ENCODE measurements around the gene TEP1. TPM values are rescaled to one million over a fixed set of nuclear protein-coding genes. Genes with fewer than 3 reads are reported as not detected.
A peak's percentile ranks its signal among the peaks of the same experiment; 100 is the strongest.

The TEP1 gene
- total and polyA plus RNA-seq, 2 donors = 16.2 to 17.4 TPM

DNA sequence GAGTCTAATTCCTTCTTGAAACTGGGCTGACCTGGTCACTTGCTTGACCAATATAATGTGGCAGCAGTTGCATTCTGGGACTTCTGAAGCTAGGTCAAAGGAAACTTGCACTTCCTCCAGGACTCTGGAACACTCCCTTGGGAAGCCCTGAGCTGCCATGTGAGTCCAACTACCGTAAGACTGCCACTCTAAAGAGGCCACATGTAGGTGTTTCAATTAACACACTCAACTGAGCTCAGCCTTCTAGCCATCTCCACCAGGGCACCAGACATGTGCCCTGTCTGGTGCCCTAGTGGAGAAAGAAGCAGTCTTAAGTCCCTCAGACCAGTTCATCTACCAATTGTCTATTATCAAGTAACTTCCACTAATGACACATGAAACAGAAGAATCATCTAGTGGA is 6.1 kb upstream of the TEP1 start:
- Histone ChIP-seq H3K36me3 (ENCODE audit: insufficient read depth) (no peaks in the 10 kb centered on the region), H3K27ac (ENCODE audit: low read depth) (no peak overlapping the region), H3K4me1 (ENCODE audit: insufficient read depth) (no peaks in the 10 kb centered on the region), H3K4me3 (ENCODE audit: low read depth, low read length) (no peak overlapping the region)
- 69% methylated on average over 1 of the region's 1 CpG for WGBS
- no peak for DNase-seq (ENCODE audit: extremely low spot score)

DNA sequence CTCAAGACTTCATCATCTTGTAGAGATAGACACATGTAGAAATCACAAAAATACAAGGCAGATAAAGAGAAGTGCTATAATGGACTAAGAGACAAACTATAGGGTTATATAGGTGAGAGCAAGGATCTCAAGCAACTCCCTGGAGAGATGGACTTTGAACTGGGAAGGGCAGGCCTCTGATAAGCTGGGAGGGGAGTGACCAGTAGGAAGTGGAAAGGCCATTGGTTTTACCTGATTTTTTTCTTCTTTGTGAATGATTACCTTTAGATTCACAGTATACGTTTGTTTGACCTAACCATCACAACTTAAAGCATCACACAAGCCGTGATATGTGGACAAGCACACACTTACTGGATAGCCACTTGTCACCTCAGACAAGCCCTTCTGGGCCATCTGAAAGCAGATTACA is 5.2 kb upstream of the TEP1 start:
- Histone ChIP-seq H3K4me1 (ENCODE audit: insufficient read depth) (no peaks in the 10 kb centered on the region), H3K27ac (ENCODE audit: low read depth) (no peak overlapping the region), H3K36me3 (ENCODE audit: insufficient read depth) (no peaks in the 10 kb centered on the region), H3K4me3 (ENCODE audit: low read depth, low read length) (no peak overlapping the region)
- WGBS = 92% methylated on average over 2 of the region's 2 CpGs
- no peak for DNase-seq (ENCODE audit: extremely low spot score)

DNA sequence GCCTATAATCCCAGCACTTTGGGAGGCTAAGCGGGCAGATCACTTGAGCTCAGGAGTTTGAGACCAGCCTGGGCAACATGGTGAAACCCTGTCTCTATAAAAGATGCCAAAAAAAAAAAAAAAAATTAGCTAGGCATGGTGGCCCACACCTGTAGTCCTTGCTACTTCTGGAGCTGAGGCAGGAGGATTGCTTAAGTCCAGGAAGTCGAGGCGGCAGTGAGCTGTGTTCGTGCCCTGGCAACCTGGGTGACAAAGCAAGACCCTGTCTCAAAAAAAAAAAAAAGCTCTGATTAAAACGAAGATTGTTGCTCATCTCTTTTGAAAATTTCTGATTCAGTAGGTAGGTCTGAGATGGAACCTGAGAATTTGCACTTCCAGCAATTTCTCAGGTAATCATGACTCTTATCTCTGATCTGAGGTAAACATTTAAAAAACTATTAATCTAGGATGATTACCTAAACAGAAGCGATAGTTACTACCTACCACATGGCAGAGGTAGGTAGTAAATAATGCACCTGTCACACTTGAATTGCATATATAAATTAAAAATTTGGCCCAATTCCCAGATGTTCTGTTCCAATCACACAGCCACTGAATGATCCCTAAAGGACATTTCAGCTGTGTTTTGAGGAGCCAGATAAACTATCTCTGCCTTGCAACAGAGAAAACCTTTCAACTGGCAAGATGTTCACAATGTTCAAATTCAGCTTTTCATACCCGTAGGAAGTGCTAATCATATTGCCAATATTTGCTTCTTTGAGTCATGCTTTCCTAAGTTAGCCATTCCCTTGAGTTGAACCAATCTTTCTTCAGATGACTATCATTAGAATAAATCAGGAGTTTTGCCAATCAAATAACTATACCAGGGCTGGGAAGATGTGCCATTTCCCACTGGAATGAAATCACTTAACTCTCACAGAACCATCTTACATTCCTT is 4.2 kb upstream of the TEP1 start:
- H3K4me1 ChIP-seq (ENCODE audit: insufficient read depth) = no peaks in the 10 kb centered on the region
- no peak overlapping the region for H3K27ac ChIP-seq (ENCODE audit: low read depth)
- H3K36me3 ChIP-seq (ENCODE audit: insufficient read depth) = no peaks in the 10 kb centered on the region
- DNase-seq (ENCODE audit: extremely low spot score) = no peak
- 69% methylated on average over 7 of the region's 7 CpGs for WGBS
- H3K4me3 ChIP-seq (ENCODE audit: low read depth, low read length) = no peak overlapping the region

DNA sequence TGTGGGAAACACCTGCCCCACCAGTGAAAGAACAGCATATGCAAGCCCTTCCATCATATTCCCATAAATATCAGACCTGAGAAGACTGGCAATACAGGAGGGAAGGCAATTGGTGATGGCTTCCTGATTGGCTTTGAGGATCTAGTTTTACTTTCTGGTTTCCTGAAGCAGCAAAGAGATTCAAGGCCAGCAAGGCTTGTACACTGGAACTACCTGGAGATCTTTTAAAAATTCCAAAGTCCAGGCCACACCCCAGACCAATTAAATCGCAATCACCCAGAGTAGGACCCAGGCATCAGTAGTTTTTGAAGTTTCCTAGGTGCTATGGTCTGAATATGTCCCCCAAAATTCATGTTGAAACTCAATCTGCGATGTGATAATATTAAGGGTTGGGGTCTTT is 2.9 kb upstream of the TEP1 start:
- Histone ChIP-seq H3K4me3 (ENCODE audit: low read depth, low read length) (no peak overlapping the region), H3K27ac (ENCODE audit: low read depth) (no peak overlapping the region)
- WGBS = 92% methylated on average over 2 of the region's 2 CpGs

DNA sequence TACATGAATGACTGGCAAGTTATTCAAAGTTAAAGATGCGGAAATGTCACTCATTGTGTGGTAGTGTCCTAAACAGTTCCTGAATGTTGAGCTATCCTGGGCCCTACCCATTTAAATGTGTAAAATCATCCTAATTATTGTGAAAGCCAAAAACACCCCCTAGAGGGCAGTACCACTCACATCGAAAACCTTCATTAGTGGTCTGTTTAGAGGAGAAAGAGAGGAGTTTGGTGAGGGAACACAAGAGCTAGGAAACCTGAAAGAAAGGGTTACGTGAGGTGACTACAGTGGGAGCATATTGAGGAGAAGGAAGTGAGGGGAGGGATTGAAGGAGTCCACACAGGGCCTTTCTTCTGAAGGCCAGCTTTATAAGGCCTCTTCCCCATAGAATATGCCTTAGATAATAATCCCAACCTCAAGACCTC is 2.5 kb upstream of the TEP1 start:
- Histone ChIP-seq H3K27ac (ENCODE audit: low read depth) (no peak overlapping the region), H3K4me1 (ENCODE audit: insufficient read depth) (no peaks in the 10 kb centered on the region), H3K4me3 (ENCODE audit: low read depth, low read length) (no peak overlapping the region), H3K36me3 (ENCODE audit: insufficient read depth) (no peaks in the 10 kb centered on the region)
- no peak for DNase-seq (ENCODE audit: extremely low spot score)
- WGBS = 41% methylated on average over 3 of the region's 3 CpGs

More for the DNA sequence above, 2.9 kb upstream of the TEP1 start:
- DNase-seq (ENCODE audit: extremely low spot score) = no peak
- Histone ChIP-seq H3K36me3 (ENCODE audit: insufficient read depth) (no peaks in the 10 kb centered on the region), H3K4me1 (ENCODE audit: insufficient read depth) (no peaks in the 10 kb centered on the region)

DNA sequence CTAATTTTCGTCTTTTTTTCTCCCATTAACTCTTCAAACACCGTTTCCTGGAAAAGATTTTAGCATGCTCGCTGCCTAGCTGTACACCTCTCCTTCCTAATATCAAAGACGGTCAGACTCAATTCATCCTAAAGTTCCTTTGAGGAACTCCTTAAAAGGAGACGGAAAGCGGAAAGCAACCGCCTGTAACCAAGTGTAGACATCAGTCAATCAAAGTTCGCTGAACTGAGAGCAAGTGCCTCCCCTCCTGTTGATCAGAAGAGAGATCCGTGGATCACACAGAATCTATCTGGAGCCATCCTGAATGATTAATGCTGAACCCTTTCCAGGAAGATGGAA is 412 bp upstream of the TEP1 start:
- Histone ChIP-seq H3K27ac (ENCODE audit: low read depth) (peak overlapping the region; percentile 94), H3K4me3 (ENCODE audit: low read depth, low read length) (peak overlapping the region; percentile 64), H3K36me3 (ENCODE audit: insufficient read depth) (no peaks in the 10 kb centered on the region), H3K4me1 (ENCODE audit: insufficient read depth) (no peaks in the 10 kb centered on the region)
- DNase-seq (ENCODE audit: extremely low spot score) = no peak
- 1% methylated on average over 9 of the region's 9 CpGs for WGBS

DNA sequence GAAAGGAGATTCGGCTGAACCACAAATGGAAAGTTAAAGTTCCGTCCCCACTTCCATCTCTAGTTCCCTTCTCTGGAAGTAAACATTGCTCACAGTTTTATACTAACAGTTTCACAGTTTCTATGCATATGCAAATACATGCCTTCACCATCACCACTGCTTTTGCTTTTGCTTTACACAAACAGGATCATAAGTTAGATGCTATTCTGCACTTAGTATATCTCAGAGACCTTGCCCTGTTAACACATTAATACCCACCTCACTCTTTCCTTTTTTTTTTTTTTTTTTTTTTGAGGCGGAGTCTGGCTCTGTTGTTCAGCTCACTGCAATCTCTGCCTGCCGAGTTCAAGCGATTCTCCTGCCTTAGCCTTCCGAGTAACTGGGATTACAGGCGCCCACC is 890 bp downstream of the TEP1 start:
- no peak for DNase-seq (ENCODE audit: extremely low spot score)
- WGBS = 2% methylated on average over 7 of the region's 7 CpGs

DNA sequence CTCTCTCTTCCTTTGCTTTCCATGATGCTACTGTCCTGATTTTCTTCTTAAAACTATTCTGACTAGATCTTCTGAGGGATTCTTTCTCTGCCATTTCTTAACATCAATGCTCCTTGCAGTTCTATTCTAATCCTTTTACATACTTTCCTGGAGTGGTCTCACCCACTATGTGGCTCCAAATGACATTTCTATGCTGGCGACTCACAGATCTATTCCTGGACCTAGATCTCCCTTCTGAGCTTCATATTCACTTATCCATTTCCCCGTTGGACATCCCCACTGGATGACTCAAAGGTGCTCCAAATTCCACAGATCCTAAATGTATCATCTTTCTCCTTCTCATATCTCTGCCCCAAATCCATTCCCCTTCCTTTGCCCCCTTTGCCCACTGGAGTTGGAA is 4.1 kb downstream of the TEP1 start:
- 87% methylated on average over 2 of the region's 2 CpGs for WGBS
- no peak for DNase-seq (ENCODE audit: extremely low spot score)
- Histone ChIP-seq H3K36me3 (ENCODE audit: insufficient read depth) (no peaks in the 10 kb centered on the region), H3K4me1 (ENCODE audit: insufficient read depth) (no peaks in the 10 kb centered on the region), H3K27ac (ENCODE audit: low read depth) (no peak overlapping the region), H3K4me3 (ENCODE audit: low read depth, low read length) (no peak overlapping the region)

More for the DNA sequence above, 890 bp downstream of the TEP1 start:
- H3K4me1 ChIP-seq (ENCODE audit: insufficient read depth) = no peaks in the 10 kb centered on the region
- no peaks in the 10 kb centered on the region for H3K36me3 ChIP-seq (ENCODE audit: insufficient read depth)
- H3K27ac ChIP-seq (ENCODE audit: low read depth) = peak overlapping the region; percentile 94
- peak overlapping the region; percentile 64 for H3K4me3 ChIP-seq (ENCODE audit: low read depth, low read length)

DNA sequence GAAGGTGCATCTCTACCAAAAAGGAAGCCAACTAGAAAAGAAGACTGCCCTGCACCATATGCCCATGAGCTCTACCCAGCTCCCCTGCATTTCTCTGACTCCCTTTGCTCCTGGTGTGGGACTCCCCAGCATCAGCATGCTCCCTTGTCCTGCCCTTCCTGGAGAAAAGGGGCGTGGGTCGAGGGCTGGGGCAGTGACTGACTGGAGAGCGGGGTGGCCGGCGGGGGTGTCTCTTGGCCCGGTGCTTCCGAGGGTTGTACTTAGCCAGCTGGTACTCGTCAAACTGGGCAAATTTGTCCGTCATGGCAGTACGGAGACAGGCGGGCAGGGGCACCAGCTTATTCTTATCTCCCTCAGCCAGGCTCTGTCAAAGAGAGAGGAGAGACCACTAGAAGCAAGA is 9.8 kb downstream of the TEP1 start:
- no peaks in the 10 kb centered on the region for H3K36me3 ChIP-seq (ENCODE audit: insufficient read depth)
- H3K4me3 ChIP-seq (ENCODE audit: low read depth, low read length) = no peak overlapping the region
- no peak overlapping the region for H3K27ac ChIP-seq (ENCODE audit: low read depth)
- H3K4me1 ChIP-seq (ENCODE audit: insufficient read depth) = no peaks in the 10 kb centered on the region
- 92% methylated on average over 11 of the region's 11 CpGs for WGBS
- DNase-seq (ENCODE audit: extremely low spot score) = no peak

DNA sequence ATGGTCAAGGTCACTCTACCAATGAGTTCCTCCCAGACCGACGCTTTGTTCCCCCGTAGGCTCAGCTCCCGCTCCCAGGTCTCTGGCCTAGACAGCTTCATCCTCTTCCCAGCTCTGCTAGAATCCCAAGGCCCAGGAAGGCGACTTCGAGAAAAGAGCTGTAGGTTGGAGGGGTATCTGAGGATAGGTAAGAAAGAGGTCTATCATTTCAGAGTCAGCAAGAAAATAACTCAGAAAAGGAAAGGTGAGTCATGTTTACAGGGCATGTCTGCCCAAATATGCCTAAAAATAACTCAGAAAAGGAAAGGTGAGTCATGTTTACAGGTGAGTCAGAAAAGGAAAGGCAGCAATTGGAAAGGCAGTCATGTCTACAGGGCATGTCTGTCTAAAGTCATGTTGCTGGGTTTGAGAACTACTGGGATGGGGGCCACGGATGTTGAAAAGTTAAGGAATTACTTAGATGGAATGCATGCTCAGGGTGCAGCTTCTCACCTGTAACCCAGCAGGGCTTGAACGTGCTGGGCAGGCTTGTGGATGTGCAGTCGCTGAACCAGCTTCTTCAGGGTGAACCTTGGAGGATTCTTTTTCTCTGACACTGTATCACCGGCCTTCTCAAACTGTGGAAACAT is 12.2 kb downstream of the TEP1 start:
- Histone ChIP-seq H3K36me3 (ENCODE audit: insufficient read depth) (no peaks in the 10 kb centered on the region), H3K4me1 (ENCODE audit: insufficient read depth) (no peaks in the 10 kb centered on the region), H3K4me3 (ENCODE audit: low read depth, low read length) (no peak overlapping the region), H3K27ac (ENCODE audit: low read depth) (no peak overlapping the region)
- WGBS = 86% methylated on average over 10 of the region's 10 CpGs
- no peak for DNase-seq (ENCODE audit: extremely low spot score)

DNA sequence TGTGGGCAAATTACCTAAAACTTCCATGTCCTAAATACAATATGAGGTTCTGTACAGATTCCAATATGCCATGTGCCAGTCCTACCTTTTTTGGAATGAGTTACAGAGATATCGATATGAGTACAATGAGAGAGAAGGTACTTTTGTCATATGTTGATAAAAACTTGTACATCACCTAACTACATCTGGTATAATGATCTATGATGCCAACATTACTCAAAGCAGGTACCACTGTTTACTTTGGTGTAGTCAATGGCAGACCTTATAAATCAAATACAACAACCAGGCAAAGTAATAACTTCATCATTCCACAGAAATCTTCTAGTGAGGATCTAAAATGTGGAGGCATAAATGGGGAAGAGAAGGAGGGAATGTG is 12.7 kb downstream of the TEP1 start:
- H3K36me3 ChIP-seq (ENCODE audit: insufficient read depth) = no peaks in the 10 kb centered on the region
- H3K27ac ChIP-seq (ENCODE audit: low read depth) = no peak overlapping the region
- no peak for DNase-seq (ENCODE audit: extremely low spot score)
- 93% methylated on average over 1 of the region's 1 CpG for WGBS
- no peaks in the 10 kb centered on the region for H3K4me1 ChIP-seq (ENCODE audit: insufficient read depth)
- no peak overlapping the region for H3K4me3 ChIP-seq (ENCODE audit: low read depth, low read length)

DNA sequence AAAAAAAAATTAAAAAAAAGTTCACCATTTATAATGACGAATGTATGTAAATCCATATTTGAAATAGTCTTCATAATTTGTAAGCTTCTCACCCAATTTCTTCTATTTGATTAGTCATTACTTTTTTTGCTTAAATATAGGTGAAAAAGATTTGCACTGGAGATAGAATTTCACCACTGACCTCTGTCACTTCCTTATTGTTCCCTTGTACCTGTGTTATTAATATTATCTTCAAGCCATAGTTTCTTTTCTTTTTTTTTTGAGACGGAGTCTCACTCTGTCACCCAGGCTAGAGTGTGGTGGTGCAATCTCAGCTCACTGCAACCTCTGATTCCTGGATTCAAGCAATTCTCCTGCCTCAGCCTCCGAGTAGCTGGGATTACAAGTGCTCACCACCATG is 15.8 kb downstream of the TEP1 start:
- H3K4me3 ChIP-seq (ENCODE audit: low read depth, low read length) = no peak overlapping the region
- 95% methylated on average over 3 of the region's 3 CpGs for WGBS
- no peaks in the 10 kb centered on the region for H3K4me1 ChIP-seq (ENCODE audit: insufficient read depth)
- DNase-seq (ENCODE audit: extremely low spot score) = no peak
- no peaks in the 10 kb centered on the region for H3K36me3 ChIP-seq (ENCODE audit: insufficient read depth)
- H3K27ac ChIP-seq (ENCODE audit: low read depth) = no peak overlapping the region

DNA sequence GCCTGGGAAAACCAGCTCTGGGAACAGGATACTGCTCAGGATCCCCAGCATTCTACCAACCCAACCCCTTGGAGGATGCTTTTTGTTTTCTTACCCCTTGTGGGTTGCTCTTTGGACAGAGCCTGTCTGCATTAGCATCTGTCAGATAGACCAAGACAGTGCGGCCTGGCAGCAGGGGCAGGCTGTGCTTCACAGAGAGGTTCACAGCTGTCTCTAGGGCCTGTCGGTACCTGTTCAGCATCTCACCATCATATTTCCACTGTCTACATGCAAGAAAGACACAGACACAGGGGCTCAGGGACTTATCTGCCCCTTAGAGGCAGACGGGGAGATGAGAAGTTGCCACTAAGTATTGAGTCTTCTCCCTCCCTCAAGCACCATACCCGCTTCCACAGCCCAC is 21.8 kb downstream of the TEP1 start:
- H3K27ac ChIP-seq (ENCODE audit: low read depth) = no peak overlapping the region
- H3K4me3 ChIP-seq (ENCODE audit: low read depth, low read length) = no peak overlapping the region
- 94% methylated on average over 4 of the region's 4 CpGs for WGBS
- no peak for DNase-seq (ENCODE audit: extremely low spot score)
- H3K36me3 ChIP-seq (ENCODE audit: insufficient read depth) = peaks cover 7% of the 10 kb centered on the region
- H3K4me1 ChIP-seq (ENCODE audit: insufficient read depth) = no peaks in the 10 kb centered on the region

DNA sequence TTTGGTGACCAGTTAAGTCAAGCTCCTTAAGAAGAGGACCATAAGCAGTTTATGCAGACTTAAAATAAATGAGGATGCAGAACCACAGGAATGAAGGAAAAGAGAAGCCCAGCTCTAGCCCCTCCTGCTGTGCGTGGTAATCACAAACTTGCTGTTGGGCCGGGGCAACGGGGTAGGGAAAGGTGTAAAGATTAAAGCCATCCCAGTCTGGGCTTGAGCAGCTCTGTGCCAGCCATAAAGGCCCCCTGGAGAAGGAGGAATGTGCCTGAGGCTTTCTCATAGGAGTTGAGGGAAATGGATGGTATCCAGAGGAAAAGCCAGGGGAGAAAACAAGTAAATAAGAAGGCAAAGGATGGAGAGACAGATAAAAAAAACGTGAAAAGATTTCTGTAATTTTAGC is 25.1 kb downstream of the TEP1 start:
- peaks cover 7% of the 10 kb centered on the region for H3K36me3 ChIP-seq (ENCODE audit: insufficient read depth)
- no peak overlapping the region for H3K4me3 ChIP-seq (ENCODE audit: low read depth, low read length)
- DNase-seq (ENCODE audit: extremely low spot score) = no peak
- H3K27ac ChIP-seq (ENCODE audit: low read depth) = no peak overlapping the region
- WGBS = 49% methylated on average over 4 of the region's 4 CpGs
- no peaks in the 10 kb centered on the region for H3K4me1 ChIP-seq (ENCODE audit: insufficient read depth)

Data from urinary bladder (tissue), 4 donors.